GM10248 (cell line): Measurements from ENCODE around the gene STK39.

ENCODE experiments used
- CTCF ChIA-PET: fragments of 300-600 bp; sonication (Branson Sonifier 250); formaldehyde crosslinking; extraction: SDS; loops from one replicate; lab custom pipeline; 2021; ENCODE audit warnings: antibody characterized with exemption; lab: Yijun Ruan, JAX
- POLR2A ChIA-PET: fragments of 350-650 bp; sonication (Branson Sonifier 250); formaldehyde crosslinking; extraction: SDS; loops from one replicate; lab custom pipeline; 2020; ENCODE audit warnings: antibody characterized with exemption; lab: Yijun Ruan, JAX
- DNase-seq: peaks from one replicate; pipeline ENCODE4 v3.0.0; 2012; ENCODE audit errors: extremely low spot score
- CTCF ChIP-seq: IDR thresholded peaks from 2 replicates; pipeline ENCODE4 v1.5.1; 2012; ENCODE audit warnings: mild to moderate bottlenecking, low read depth; ENCODE audit errors: extremely low read depth, missing control alignments, control extremely low read depth

STK39 gene

DNA sequence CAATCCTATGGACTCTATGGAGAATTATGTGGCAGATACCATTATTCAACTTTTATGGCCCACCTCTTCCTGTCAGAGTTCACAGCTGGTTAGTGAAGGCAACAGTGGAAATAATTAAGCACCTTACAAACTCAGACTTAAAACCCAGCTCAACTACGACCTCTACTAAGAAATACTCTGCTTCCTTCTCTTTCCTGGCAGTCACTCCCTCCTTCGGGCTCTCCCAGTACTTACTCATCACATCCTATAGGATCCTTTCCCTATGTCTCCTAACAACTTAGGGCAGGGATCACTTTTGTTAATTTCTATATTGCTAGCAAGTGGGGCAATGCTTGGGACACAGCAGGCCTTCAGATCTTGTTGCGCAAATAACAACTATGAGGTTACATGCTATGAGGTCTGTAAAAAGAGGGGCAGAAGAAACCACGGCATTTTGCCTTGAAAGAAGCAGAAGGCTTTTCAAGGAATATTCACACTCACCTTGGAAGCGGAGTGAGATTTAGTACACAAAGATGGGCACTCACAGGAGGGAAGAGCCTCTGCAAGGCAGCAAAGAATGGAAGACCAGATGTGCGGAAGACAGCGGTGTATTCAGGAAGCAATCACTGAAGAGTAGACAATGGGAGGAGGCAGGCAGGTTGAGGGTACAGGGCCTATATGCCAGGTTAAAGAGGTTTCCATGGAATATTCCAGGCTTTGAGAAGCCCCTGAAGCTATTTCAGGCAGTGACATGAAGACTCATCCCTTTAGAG is 2.1 kb downstream of the STK39 start:
- ChIA-PET POLR2A (no interaction called here), CTCF (no interaction called here)
- no peak for TF ChIP-seq CTCF
- DNase-seq: no peak

- CTCF ChIA-PET: no interaction called here
- no peak for TF ChIP-seq CTCF
- POLR2A ChIA-PET: no interaction called here
- DNase-seq: no peak
Observed at GRCh38 chr2:168244318-168244717, 3.1 kb downstream of the STK39 start.

GRCh38 chr2:168243061-168243460 is 4.3 kb downstream of the STK39 start:
- DNase-seq: no peak
- CTCF ChIA-PET: no interaction called here
- no peak for TF ChIP-seq CTCF
- POLR2A ChIA-PET: no interaction called here

DNA sequence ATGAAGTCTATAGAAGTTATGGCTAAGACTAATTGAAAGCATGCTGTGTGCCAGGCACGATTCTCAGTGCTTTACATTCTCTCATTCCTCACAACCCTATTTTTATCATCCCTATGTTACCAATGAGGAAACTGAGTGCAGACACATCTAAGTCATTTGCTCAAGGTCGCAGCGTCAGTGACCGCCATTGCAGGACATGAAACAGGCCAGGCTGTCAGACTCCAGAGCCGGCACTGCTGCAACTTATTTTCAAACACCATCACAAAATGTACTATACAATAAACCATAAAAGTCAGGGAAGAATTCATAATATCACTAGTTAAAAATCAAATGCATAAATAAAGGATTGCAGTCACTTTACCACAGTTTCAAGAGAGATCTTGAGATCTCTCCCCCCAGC is 5.6 kb downstream of the STK39 start:
- TF ChIP-seq CTCF: no peak
- CTCF ChIA-PET: no interaction called here
- POLR2A ChIA-PET: no interaction called here
- DNase-seq: no peak

- no peak for DNase-seq
- POLR2A ChIA-PET: no interaction called here
- CTCF ChIA-PET: no interaction called here
- no peak for TF ChIP-seq CTCF
Observed at GRCh38 chr2:168241208-168241607, 6.2 kb downstream of the STK39 start.

DNA sequence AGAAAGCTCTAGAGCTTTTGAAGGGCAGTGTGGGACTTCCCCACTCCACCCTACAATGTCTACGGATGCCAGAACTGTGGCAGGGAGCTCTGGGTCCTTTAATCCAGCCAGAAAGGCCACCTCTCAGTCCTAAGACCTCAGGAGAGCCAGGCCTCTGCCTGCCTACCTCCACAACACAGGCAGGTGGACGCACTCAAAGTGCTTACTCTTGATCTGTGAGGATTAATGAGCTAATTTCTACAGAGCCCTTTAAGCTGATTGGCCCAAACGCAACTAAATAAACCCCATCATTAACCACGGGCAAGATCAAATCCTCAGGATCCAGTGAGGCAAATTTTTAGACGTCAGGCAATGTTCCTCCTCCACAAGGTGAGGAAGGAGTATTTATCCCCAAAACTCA is 8.1 kb downstream of the STK39 start:
- CTCF ChIA-PET: interaction anchor here (0.9 kb wide), 1 partner anchor 120 kb away, joined by 3 read pairs; no protein-coding TSS in a partner anchor
- no peak for TF ChIP-seq CTCF
- POLR2A ChIA-PET: no interaction called here
- no peak for DNase-seq
